ENCODE results near the gene NECTIN4. TPM values are rescaled to one million over a fixed set of nuclear protein-coding genes. Genes with fewer than 3 reads are reported as not detected.

The NECTIN4 gene
- total RNA-seq, 1 experiment from 2014 or later, result 0.20 TPM

DNA sequence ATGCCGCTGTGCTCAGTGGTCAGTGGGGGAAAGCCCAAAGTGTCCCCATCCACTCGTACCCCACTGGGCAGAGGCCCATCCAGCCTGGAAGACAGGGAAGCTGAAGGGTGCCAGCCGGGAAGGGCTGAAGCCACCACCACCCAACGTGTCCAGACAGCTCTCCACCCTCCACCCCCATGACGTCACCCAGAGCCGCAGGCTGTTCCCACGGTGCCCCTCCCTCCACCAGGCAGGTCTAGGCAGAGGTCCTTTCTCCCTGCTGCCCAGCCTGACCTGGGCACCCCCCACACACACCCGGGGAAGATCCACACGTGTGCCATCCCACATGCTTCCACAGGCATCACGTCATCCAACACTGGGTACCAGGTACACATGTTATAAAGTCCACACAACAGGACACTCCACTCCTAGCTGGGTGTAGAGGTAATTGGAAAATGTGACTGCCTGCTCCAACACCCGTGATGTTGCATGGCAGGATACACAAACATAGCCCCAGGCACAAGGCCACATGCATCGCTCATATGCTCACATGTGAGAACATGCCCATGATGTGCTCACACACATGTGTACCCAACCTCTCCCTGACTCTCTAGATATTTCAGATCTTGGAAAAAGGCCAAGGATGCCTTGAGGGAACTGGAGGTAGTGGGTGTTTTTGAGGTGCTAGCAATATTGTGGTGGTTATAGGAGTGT is 14.5 kb downstream of the NECTIN4 start:
- TF ChIP-seq, protein P1, sequence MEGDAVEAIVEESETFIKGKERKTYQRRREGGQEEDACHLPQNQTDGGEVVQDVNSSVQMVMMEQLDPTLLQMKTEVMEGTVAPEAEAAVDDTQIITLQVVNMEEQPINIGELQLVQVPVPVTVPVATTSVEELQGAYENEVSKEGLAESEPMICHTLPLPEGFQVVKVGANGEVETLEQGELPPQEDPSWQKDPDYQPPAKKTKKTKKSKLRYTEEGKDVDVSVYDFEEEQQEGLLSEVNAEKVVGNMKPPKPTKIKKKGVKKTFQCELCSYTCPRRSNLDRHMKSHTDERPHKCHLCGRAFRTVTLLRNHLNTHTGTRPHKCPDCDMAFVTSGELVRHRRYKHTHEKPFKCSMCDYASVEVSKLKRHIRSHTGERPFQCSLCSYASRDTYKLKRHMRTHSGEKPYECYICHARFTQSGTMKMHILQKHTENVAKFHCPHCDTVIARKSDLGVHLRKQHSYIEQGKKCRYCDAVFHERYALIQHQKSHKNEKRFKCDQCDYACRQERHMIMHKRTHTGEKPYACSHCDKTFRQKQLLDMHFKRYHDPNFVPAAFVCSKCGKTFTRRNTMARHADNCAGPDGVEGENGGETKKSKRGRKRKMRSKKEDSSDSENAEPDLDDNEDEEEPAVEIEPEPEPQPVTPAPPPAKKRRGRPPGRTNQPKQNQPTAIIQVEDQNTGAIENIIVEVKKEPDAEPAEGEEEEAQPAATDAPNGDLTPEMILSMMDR (IDR thresholded peaks at IDR 0.05; ENCODE audit: insufficient read depth in 1 of 2, low read depth in 1 of 2, low read length in 1 of 2, severe bottlenecking in 1 of 2, unreplicated experiment in 1 of 2), result no peak
- Histone ChIP-seq H3K27me3 (replicated peaks; ENCODE audit: control insufficient read depth, insufficient read depth, low read length) (no peaks in the 10 kb centered on the region), H3K4me3 (ENCODE audit: low read depth, low read length) (no peak overlapping the region), H3K9me3 (no peaks in the 10 kb centered on the region), H3K4me1 (no peaks in the 10 kb centered on the region), H3K36me3 (ENCODE audit: control insufficient read depth, insufficient read depth, low read length) (no peaks in the 10 kb centered on the region)
- intact Hi-C loops (cut with micrococcal nuclease; ENCODE audit: unreplicated experiment), result no loop called here
- Mint-ChIP-seq H3K4me3 (ENCODE audit: unreplicated experiment) (no peak overlapping the region), H3K36me3 (ENCODE audit: insufficient read depth, unreplicated experiment) (peaks cover 4% of the 10 kb centered on the region), H3K27ac (ENCODE audit: unreplicated experiment) (no peak overlapping the region), H3K9me3 (ENCODE audit: unreplicated experiment) (no peaks in the 10 kb centered on the region), H3K27me3 (ENCODE audit: insufficient read depth, unreplicated experiment) (no peaks in the 10 kb centered on the region), H3K4me1 (ENCODE audit: low read depth, unreplicated experiment) (peaks cover 9% of the 10 kb centered on the region)
- ChIA-PET POLR2A (no interaction called here), CTCF (no interaction called here)
- BruUV-seq (replicated peaks), result no TSS peak
- no peak for DNase-seq

DNA sequence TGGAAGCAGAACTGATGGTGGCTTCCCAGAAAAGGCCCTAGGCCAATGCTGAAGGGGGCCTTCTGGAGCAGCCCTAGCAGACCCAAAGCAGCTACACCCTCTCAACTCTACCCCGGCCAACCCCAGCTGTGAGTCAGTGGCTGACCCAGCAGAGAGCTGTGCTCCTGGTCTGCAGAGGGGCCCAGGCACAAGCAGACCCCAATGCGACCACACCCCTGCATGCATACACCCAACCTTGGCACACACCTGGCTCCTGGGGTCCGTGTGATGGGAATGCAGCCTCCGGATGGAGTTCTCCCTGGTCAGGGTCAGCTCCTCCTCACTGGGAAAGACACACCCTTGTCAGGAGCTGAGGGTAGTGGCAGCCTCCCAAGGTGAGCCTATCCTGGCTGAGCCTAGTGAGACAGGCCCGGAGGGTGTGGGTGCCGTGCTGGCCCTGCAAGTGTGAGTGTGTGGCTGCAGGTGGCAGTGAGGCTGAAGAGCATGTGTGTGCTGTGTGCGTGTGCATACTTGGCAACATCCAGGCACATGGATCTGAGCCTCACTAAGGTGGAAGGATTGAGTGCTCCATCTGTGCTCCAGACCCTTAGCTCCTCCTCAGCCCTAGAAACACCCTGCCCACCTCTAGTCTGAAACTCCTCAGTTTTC is 15.8 kb downstream of the NECTIN4 start:
- ChIA-PET CTCF (interaction anchor here (0.7 to 1.0 kb wide), 2 partner anchors 24 to 76 kb away, joined by 3 to 4 read pairs; partner anchors contain the start of gene KLHDC9), POLR2A (no interaction called here)
- H3K4me3 ChIP-seq (ENCODE audit: low read depth, low read length), result no peak overlapping the region
- Mint-ChIP-seq H3K4me3 (ENCODE audit: unreplicated experiment) (no peak overlapping the region), H3K27ac (ENCODE audit: unreplicated experiment) (no peak overlapping the region), H3K27me3 (ENCODE audit: insufficient read depth, unreplicated experiment) (no peaks in the 10 kb centered on the region), H3K4me1 (ENCODE audit: low read depth, unreplicated experiment) (peaks cover 9% of the 10 kb centered on the region), H3K9me3 (ENCODE audit: unreplicated experiment) (no peaks in the 10 kb centered on the region), H3K36me3 (ENCODE audit: insufficient read depth, unreplicated experiment) (peaks cover 4% of the 10 kb centered on the region)
- intact Hi-C loops (cut with micrococcal nuclease; ENCODE audit: unreplicated experiment), result no loop called here
- no TSS peak for BruUV-seq (replicated peaks)
- no peaks in the 10 kb centered on the region for H3K27me3 ChIP-seq (replicated peaks; ENCODE audit: control insufficient read depth, insufficient read depth, low read length)
- H3K4me1 ChIP-seq, result no peaks in the 10 kb centered on the region
- no peaks in the 10 kb centered on the region for H3K36me3 ChIP-seq (ENCODE audit: control insufficient read depth, insufficient read depth, low read length)
- H3K9me3 ChIP-seq, result no peaks in the 10 kb centered on the region
- TF ChIP-seq, protein P1 (IDR thresholded peaks at IDR 0.05; ENCODE audit: insufficient read depth in 1 of 2, low read depth in 1 of 2, low read length in 1 of 2, severe bottlenecking in 1 of 2, unreplicated experiment in 1 of 2), result peak in 1 of 2 experiments; percentile 7
- DNase-seq, result peak in 1 of 2 experiments; percentile 55

DNA sequence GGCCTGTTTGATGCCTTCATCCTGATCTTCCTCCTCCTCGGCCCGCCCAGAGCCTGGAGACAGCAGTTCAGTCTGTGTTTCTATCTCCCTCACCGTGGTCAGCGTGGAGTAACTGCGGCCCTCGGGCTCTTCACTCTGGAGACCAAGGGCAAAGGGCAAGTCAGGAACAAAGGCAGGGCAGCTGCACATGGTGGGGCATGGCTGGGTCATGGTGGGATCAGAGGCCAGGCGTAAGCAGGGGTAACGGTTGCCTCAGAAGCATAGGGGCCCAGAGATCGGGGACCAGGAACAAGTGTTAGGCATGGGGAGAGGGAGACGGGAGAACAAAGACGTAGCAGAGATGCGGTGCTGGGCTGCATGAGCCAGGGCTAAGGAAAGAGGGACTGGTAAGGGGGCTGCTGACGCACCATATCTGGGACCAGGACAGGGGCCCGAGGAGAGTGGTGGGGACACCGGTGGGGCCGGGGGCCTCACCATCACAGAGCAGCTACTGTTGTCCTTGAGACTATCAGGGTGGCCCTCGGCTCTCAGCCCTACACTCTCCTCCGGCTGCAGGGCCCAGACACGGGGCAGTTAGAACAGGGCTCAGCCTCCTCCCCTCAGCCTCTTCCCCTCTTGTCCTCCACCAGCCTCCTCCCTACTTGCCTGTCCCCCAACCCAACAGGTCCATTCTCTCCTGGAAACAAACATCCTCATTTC is 16.5 kb downstream of the NECTIN4 start:
- no TSS peak for BruUV-seq (replicated peaks)
- no peaks in the 10 kb centered on the region for H3K9me3 Mint-ChIP-seq (ENCODE audit: unreplicated experiment)
- H3K4me3 Mint-ChIP-seq (ENCODE audit: unreplicated experiment), result no peak overlapping the region
- Histone ChIP-seq H3K4me1 (no peaks in the 10 kb centered on the region), H3K27me3 (replicated peaks; ENCODE audit: control insufficient read depth, insufficient read depth, low read length) (no peaks in the 10 kb centered on the region), H3K9me3 (no peaks in the 10 kb centered on the region), H3K36me3 (ENCODE audit: control insufficient read depth, insufficient read depth, low read length) (no peaks in the 10 kb centered on the region), H3K4me3 (ENCODE audit: low read depth, low read length) (no peak overlapping the region)
- no peak for DNase-seq
- H3K4me1 Mint-ChIP-seq (ENCODE audit: low read depth, unreplicated experiment), result peaks cover 9% of the 10 kb centered on the region
- H3K36me3 Mint-ChIP-seq (ENCODE audit: insufficient read depth, unreplicated experiment), result peaks cover 4% of the 10 kb centered on the region
- no peak overlapping the region for H3K27ac Mint-ChIP-seq (ENCODE audit: unreplicated experiment)
- ChIA-PET CTCF (interaction anchor here (0.7 to 3.4 kb wide), 3 partner anchors 25 to 76 kb away, joined by 3 to 32 read pairs (median 4); partner anchors contain the start of gene KLHDC9), POLR2A (interaction anchor here (1.7 kb wide), 1 partner anchor 52 kb away, joined by 4 read pairs; the partner anchor contains the start of gene F11R)
- intact Hi-C loops (cut with micrococcal nuclease; ENCODE audit: unreplicated experiment), result loop anchor here (1.0 kb wide), 1 partner anchor 25 kb away; the partner anchor contains the start of gene KLHDC9
- no peaks in the 10 kb centered on the region for H3K27me3 Mint-ChIP-seq (ENCODE audit: insufficient read depth, unreplicated experiment)
- TF ChIP-seq, protein P1 (IDR thresholded peaks at IDR 0.05; ENCODE audit: insufficient read depth in 1 of 2, low read depth in 1 of 2, low read length in 1 of 2, severe bottlenecking in 1 of 2, unreplicated experiment in 1 of 2), result no peak

Data from Caco-2 (cell line).